HG03342 (cell line): Measurements from ENCODE around the gene CBLIF.
"Not testable (repeated sequence)": the region's sequence is repeated elsewhere in the genome, so short reads cannot be mapped to it uniquely, and the experiment has no call there.

ENCODE experiments used
- ATAC-seq: cut with Tn5 transposase; IDR thresholded peaks from one replicate; pipeline ENCODE4 v1.9.1; 2021; ENCODE audit warnings: mild to moderate bottlenecking, moderate library complexity; ENCODE audit not compliant: unreplicated experiment

CBLIF gene

GRCh38 chr11:59845399-59845798 is at the start of gene CBLIF:
CBLIF (minus strand) TSS chr11:59845499; CDS start chr11:59845453, 46 bp downstream.
- ATAC-seq = no peak

GRCh38 chr11:59894616-59895015 is 49.3 kb upstream of the CBLIF start:
- ATAC-seq = no peak

GRCh38 chr11:59891781-59892181 is 46.5 kb upstream of the CBLIF start:
- no peak for ATAC-seq

GRCh38 chr11:59887156-59887555 is 41.9 kb upstream of the CBLIF start:
- ATAC-seq = not testable (repeated sequence)

GRCh38 chr11:59883597-59883996 is 38.3 kb upstream of the CBLIF start:
- no peak for ATAC-seq

GRCh38 chr11:59879567-59879966 is 34.3 kb upstream of the CBLIF start:
- ATAC-seq = no peak

- no peak for ATAC-seq
Observed at GRCh38 chr11:59878575-59878974, 33.3 kb upstream of the CBLIF start, which contains the start of gene OOSP3. OOSP3 (plus strand) TSS chr11:59878782; CDS start chr11:59878809, 27 bp downstream.

GRCh38 chr11:59877784-59878183 is 32.5 kb upstream of the CBLIF start:
- ATAC-seq = no peak

GRCh38 chr11:59877325-59877724 is 32.0 kb upstream of the CBLIF start:
- ATAC-seq = no peak

GRCh38 chr11:59875856-59876519 is 30.7 kb upstream of the CBLIF start:
- ATAC-seq = no peak

GRCh38 chr11:59872076-59872475 is 26.8 kb upstream of the CBLIF start:
- ATAC-seq = no peak

GRCh38 chr11:59867946-59868345 is 22.6 kb upstream of the CBLIF start:
- no peak for ATAC-seq

- ATAC-seq = no peak
Observed at GRCh38 chr11:59866836-59867235, 21.5 kb upstream of the CBLIF start.

GRCh38 chr11:59866397-59866796 is 21.1 kb upstream of the CBLIF start, which contains the start of gene TCN1:
TCN1 (minus strand) TSS chr11:59866487; CDS start chr11:59866470, 17 bp downstream.
- ATAC-seq = no peak

- no peak for ATAC-seq
Observed at GRCh38 chr11:59865031-59865430, 19.7 kb upstream of the CBLIF start.

- no peak for ATAC-seq
Observed at GRCh38 chr11:59862252-59862651, 17.0 kb upstream of the CBLIF start.

- ATAC-seq = no peak
Observed at GRCh38 chr11:59859673-59860072, 14.4 kb upstream of the CBLIF start.

GRCh38 chr11:59857439-59858434 is 12.4 kb upstream of the CBLIF start:
- no peak for ATAC-seq

- ATAC-seq = no peak
Observed at GRCh38 chr11:59854871-59855270, 9.6 kb upstream of the CBLIF start.

GRCh38 chr11:59851416-59851815 is 6.1 kb upstream of the CBLIF start:
- not testable (repeated sequence) for ATAC-seq

- ATAC-seq = not testable (repeated sequence)
Observed at GRCh38 chr11:59849551-59849950, 4.3 kb upstream of the CBLIF start.

- no peak for ATAC-seq
Observed at GRCh38 chr11:59849129-59849528, 3.8 kb upstream of the CBLIF start.
